ENCODE measurements around the gene CHCHD6.
A peak's percentile ranks its signal among the peaks of the same experiment; 100 is the strongest.

CHCHD6 gene

GRCh38 chr3:126703512-126704493, at the start of gene CHCHD6:
Gene CHCHD6, plus strand, starts transcription at chr3:126704240. Its CDS starts 73 bp downstream, at chr3:126704313.
- DNase-seq, result peak; percentile 95
- ATAC-seq, result peak; percentile 99

- DNase-seq (peak; percentile 88), ATAC-seq (peak; percentile 86)
Measured at GRCh38 chr3:126654571-126655383, 49.3 kb upstream of the CHCHD6 start, which contains the start of gene TXNRD3. Gene TXNRD3, minus strand, starts transcription at chr3:126655124.

GRCh38 chr3:126655887-126656286, 48.2 kb upstream of the CHCHD6 start:
- DNase-seq (no peak), ATAC-seq (no peak)

- DNase-seq (no peak), ATAC-seq (no peak)
Measured at GRCh38 chr3:126656371-126657134, 47.5 kb upstream of the CHCHD6 start.

GRCh38 chr3:126657901-126658300, 46.1 kb upstream of the CHCHD6 start:
- DNase-seq, result no peak
- ATAC-seq, result no peak

- ATAC-seq, result no peak
- no peak for DNase-seq
Measured at GRCh38 chr3:126658584-126658983, 45.5 kb upstream of the CHCHD6 start.

GRCh38 chr3:126659915-126660886, 43.8 kb upstream of the CHCHD6 start:
- DNase-seq (no peak), ATAC-seq (no peak)

GRCh38 chr3:126661532-126662364, 42.3 kb upstream of the CHCHD6 start:
- ATAC-seq (no peak), DNase-seq (no peak)

GRCh38 chr3:126663257-126663656, 40.8 kb upstream of the CHCHD6 start:
- ATAC-seq (no peak), DNase-seq (no peak)

GRCh38 chr3:126663750-126664149, 40.3 kb upstream of the CHCHD6 start:
- DNase-seq (no peak), ATAC-seq (no peak)

GRCh38 chr3:126664591-126665214, 39.3 kb upstream of the CHCHD6 start:
- no peak for ATAC-seq
- DNase-seq, result no peak

- ATAC-seq (no peak), DNase-seq (no peak)
Measured at GRCh38 chr3:126665221-126665936, 38.7 kb upstream of the CHCHD6 start.

- DNase-seq (no peak), ATAC-seq (no peak)
Measured at GRCh38 chr3:126665959-126666657, 37.9 kb upstream of the CHCHD6 start.

GRCh38 chr3:126666658-126667528, 37.1 kb upstream of the CHCHD6 start:
- DNase-seq (no peak), ATAC-seq (no peak)

GRCh38 chr3:126667631-126668449, 36.2 kb upstream of the CHCHD6 start:
- ATAC-seq (no peak), DNase-seq (no peak)
